Stimulated activated CD8-positive, alpha-beta memory T cell treated with anti-CD3 and anti-CD28 coated beads, Interleukin-2, amount 100 ng/mL, for 48 hours (primary cell): ENCODE results near the gene GCLC.

ENCODE experiments used
- DNase-seq, 2 donors: peaks; one replicate each; pipeline ENCODE4 v3.0.0-alpha.2; 2020; ENCODE audit warnings: low read depth in 2 of 2

The GCLC gene

GRCh38 chr6:53524455-53524815 is 20.5 kb downstream of the GCLC start:
- no peak for DNase-seq

DNA sequence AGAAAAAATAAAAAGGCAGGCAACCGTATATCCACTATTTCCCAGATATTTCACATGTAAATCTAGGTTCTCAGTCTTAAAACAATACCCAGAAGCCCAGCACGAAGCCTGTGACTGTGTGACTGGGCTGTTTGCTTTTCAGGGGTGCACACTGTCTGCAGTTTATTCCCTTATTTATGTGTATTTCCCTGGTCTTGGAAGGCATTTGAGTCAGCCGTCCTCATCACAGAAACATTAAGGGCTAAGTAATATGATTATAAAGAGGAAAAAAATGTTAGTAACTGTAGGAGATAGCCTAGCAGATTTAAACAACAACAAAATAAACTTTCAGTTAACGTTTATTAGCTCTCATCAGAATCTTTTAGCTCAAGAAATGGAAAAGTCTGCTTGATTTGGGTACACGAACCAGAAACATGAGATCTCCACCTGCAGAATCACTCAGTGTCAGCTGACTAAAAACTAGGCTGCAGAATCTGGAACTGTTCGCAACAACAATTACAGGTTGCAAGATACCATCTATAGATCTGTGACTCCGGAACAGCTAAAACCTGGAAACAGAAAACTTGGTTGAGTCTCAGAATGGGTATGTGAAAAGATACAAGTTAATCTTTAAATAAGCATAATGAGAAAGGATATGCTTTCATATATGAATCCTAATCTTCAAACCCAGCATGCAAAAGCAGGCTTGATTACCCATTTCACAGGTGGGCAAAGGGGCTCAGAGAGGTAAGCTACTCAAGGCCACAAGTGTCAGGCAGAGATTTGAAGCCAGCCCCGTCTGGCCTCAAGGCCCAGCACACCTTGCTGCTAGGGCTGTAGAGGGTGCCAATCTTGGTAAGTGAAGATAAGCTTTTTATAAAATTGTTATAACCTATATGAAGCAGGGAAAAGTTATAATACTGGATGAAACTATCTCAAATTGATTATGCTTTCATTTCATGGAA is 21.1 kb downstream of the GCLC start:
- DNase-seq, result no peak

- DNase-seq, result no peak
These were observed 24.5 kb downstream of the GCLC start for GRCh38 chr6:53520320-53520928.

DNA sequence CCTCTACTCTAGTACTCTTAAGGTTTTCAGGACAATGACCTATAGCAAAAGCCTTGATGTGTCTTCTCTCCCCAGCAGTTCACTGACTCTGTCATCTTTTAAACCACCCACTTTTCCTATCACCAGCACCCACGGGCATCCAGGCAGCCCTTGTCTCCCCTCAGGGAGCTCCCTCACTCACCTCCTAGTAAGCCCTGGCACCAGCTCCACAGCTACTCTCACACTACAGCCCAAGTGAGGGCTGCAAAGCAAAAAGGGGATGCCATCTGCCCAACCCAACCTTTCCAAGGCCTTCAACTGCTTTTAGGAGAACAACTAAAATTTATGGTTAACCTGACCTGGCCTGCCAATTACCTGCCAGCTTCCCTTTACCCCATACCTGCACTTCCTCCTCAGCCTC is 26.0 kb downstream of the GCLC start:
- DNase-seq, result no peak

DNA sequence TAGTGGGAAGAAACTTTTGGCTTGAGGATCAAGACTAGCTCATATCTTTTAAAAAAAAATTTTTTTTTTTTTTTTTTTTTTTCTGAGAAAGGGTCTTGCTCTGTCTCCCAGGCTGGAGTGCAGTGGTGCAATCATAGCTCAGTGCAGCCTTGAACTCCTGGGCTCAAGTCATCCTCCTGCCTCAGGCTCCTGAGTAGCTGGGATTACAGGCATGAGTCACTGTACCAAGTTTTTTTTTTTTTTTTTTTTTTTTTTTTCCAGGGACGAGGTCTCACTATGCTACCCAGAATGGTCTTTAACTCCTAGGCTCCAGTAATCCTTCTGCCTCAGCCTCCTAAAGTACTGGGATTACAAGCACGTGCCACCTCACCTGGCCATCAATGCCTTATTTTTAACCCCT is 27.9 kb downstream of the GCLC start:
- no peak for DNase-seq

DNA sequence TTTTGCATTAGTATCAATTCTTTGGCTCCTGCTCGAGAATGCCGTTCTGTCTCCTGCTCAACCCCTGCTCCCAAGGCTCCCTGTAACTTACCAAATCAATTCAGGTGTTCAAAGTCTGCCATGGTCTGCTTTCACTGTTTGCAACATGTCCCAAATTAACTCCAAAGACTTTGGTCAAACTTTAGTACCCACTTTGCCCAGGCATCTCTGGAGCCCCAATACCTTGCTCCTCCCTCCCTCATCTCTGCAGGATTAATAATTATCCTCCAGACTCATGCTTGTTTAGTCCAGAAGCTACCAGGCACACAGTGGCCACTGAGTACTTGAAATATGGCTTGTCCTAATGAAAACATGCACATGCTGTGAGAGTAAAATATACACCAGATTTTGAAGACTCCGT is 30.2 kb downstream of the GCLC start:
- no peak for DNase-seq

- DNase-seq, result no peak
These were observed 31.4 kb downstream of the GCLC start for GRCh38 chr6:53513519-53513966.

GRCh38 chr6:53513056-53513455 is 31.8 kb downstream of the GCLC start:
- DNase-seq, result no peak

DNA sequence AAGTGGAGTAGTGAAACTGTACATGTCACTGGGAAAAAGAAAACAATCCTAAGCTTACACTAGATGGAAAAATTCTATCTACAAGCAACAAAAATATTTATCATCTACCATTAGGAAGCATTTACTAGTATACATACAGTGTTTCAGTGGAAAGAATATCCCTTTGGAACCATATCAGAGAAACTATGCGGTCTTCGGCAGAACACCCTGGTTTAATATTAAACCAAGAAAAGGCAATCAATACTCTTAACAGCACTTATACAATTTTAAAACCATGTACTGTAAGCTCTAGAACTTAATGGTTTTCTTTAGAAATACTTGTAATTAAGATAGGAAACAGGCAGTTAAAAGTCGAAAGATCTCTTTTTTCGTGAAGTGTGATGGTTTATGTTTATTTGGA is 32.3 kb downstream of the GCLC start:
- DNase-seq, result no peak

- DNase-seq, result no peak
These were observed 34.2 kb downstream of the GCLC start for GRCh38 chr6:53510746-53511145.

- no peak for DNase-seq
These were observed 38.0 kb downstream of the GCLC start for GRCh38 chr6:53506872-53507271.

- no peak for DNase-seq
These were observed 40.4 kb downstream of the GCLC start for GRCh38 chr6:53504512-53504911.

DNA sequence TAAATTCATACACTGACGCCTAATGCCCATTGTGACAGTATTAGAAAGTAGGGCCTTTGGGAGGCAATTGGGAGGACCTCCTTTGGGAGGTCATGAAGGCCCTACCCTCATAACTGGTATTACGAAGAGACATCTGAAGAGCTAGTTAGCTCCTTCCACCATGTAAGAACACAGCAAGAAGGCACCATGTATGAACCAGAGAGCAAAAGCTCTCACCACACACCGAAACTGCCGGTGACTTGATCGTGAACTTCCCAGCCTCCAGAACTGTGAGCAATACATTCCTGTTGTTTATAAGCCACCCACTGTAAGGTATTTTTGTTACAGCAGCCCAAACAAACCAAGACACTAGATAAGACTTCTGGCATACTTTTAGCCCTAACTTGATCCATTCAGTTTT is 41.8 kb downstream of the GCLC start:
- no peak for DNase-seq

DNA sequence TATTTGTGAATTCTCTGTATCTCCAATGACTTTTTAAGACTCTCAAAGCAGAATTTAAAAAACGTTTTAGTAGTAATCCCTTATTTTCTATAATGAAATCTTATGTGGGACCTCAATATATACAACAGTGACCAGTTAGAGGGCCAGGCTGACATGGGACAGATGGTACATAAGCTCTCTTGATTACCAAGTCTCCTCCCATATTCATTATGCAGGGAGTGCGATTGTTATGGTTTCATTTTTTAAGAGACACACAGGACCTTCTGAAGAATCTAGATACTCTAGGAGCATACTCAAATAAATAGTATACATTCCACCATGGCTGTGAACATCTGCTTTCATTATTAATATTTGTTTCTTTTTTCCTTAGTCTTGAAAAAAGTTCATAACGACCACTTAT is 43.5 kb downstream of the GCLC start:
- no peak for DNase-seq

DNA sequence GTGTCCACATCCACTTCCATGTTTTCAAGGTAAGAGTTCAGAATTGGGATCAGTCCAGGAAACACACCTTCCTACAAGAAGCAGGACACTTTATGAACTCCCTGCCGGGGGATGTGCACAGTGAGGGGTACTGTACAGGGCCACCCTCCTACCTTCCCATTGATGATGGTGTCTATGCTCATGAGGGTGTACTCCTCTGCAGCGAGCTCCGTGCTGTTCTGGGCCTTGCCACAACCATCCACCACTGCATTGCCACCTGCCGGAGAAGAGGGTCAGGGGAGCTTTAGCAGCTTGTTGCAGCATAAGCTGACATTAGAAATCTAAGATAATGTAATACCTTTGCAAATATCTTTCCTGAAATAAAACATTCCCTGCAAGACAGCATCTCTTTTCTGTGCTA is 44.8 kb downstream of the GCLC start:
- DNase-seq, result no peak

- no peak for DNase-seq
These were observed 45.8 kb downstream of the GCLC start for GRCh38 chr6:53499094-53499493.

GRCh38 chr6:53498649-53499048 is 46.3 kb downstream of the GCLC start:
- no peak for DNase-seq

- DNase-seq, result no peak
These were observed 47.0 kb downstream of the GCLC start for GRCh38 chr6:53497905-53498304.

DNA sequence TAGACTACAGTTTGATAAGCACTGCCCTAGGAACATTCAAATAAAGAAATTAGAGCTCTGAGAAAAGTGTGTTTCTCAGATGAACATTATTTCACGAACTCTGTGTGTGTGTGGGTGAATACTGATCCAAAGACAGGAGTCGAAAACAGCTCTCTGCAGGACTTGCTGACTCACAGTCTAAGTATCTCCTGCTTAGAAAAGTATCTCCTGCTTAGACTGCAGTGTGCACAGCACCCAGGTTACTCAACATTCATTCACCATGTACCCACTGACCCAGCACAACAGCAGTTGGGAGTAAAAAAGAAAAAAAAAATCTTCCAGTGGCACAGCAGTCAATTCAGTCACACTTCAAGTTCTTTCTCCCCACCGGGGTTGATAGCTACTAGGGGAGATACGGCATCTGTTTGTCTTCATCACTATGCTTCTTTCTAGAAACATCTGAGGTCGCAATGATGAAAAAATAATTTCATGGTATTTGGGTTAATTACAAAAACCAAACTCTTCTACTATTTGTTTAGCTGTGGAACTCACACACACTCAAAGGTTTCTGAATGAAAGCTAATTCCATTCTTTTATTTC is 48.0 kb downstream of the GCLC start:
- no peak for DNase-seq

DNA sequence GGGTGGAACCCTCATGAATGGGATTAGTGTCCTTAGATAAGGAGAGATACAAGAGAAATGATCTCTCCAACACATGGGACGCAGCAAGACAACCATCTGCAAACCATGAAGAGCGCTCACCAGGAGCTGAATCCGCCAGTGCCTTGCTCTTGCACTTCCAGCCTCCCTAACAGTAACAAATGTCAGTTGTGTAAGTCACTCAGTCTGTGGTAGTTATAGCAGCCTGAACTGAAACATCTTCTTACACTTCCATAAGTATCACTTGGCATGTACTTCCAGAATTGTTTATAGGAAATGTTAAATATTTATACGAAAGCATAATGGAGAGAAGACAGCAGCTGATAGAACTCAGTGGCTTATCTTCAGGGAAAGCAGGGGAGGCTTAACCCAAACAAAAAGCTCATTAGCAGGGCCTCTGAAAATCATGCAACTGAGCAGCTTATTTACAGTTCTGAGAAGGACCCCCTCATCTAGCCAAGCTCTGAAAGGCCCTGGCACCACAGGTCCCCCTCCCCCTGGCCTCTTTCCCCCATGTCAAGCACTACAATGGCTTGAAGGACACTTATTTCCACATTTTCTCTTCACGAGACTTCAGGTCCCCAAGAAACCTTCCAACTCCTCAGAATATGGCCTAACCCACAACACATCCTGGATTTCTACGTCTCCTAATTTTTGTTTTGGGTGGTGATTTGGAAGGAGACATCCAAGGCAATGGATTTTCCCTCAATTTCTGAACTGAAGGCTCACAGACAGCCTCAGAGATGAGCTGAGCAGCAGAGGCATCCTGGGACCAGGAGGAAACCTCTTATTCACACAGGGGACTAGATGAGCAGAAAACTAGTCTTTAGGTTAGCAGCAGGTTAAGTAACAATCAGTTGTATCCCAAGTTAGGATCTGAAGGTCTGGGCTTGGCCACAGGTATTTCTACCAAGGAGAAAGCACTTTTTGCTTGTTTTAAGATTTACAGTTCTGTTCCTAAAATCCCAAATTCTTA is 49.1 kb downstream of the GCLC start:
- no peak for DNase-seq

DNA sequence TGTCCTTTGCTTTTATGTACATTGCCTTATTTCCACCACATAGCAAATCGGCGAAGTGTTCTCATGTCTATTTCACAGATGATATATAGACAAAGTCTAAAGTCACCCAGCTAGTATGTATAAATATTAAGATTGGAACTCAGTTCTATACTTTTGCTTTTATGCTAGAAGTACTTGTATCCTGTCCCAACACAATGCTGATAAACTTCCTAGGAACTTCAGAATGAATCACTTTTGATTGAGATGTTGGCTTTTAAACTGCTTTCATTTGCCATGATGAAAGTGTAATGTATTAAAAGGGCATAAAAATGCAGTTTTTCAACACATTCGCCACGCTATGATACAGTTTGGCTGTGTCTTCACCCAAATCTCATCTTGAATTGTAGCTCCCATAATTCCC is 50.8 kb downstream of the GCLC start:
- no peak for DNase-seq

- no peak for DNase-seq
These were observed 51.3 kb downstream of the GCLC start for GRCh38 chr6:53493635-53494025.
